PFSK-1 (cell line): Measurements from ENCODE around the gene SRMS. TPM values are rescaled to one million over a fixed set of nuclear protein-coding genes. Genes with fewer than 3 reads are reported as not detected.

Source experiments
- FOXP2 ChIP-seq: optimal IDR thresholded peaks from 2 replicates; pipeline ENCODE3; 2011; ENCODE audit warnings: borderline replicate concordance, control low read depth, inconsistent platforms; ENCODE audit not compliant: insufficient read depth; ENCODE audit errors: extremely low read length, extremely low read depth
- POLR2AphosphoS5 ChIP-seq: IDR thresholded peaks from 2 replicates; pipeline ENCODE4 v1.6.1; 2012; ENCODE audit warnings: low read depth, mild to moderate bottlenecking, control low read depth, low read length, moderate library complexity
- REST ChIP-seq, 2 experiments: IDR thresholded peaks; 2 replicates each; pipeline versions ENCODE4 v1.6.1 to v1.8.0; 2011 to 2012; ENCODE audit warnings: low read depth in 2 of 2, low read length in 2 of 2, control low read depth in 1 of 2, inconsistent platforms in 1 of 2, mild to moderate bottlenecking in 1 of 2, moderate library complexity in 1 of 2; ENCODE audit not compliant: insufficient read depth in 1 of 2
- SIN3A ChIP-seq: IDR thresholded peaks from 2 replicates; pipeline ENCODE4 v1.6.1; 2012; ENCODE audit warnings: mild to moderate bottlenecking, low read length, moderate library complexity, borderline replicate concordance; ENCODE audit not compliant: insufficient read depth
- TAF1 ChIP-seq: IDR thresholded peaks from 2 replicates; pipeline ENCODE4 v1.6.1; 2012; ENCODE audit warnings: low read length, control low read depth, borderline replicate concordance; ENCODE audit not compliant: insufficient read depth
- polyA plus RNA-seq: library from polyadenylated mRNA; unstranded; fragments of >200 nt; gene quantifications from one replicate; pipeline ENCODE4 v1.2.1, GENCODE V29; 2012; ENCODE audit warnings: low read depth, missing spikeins; ENCODE audit not compliant: insufficient read length

SRMS gene, protein sequence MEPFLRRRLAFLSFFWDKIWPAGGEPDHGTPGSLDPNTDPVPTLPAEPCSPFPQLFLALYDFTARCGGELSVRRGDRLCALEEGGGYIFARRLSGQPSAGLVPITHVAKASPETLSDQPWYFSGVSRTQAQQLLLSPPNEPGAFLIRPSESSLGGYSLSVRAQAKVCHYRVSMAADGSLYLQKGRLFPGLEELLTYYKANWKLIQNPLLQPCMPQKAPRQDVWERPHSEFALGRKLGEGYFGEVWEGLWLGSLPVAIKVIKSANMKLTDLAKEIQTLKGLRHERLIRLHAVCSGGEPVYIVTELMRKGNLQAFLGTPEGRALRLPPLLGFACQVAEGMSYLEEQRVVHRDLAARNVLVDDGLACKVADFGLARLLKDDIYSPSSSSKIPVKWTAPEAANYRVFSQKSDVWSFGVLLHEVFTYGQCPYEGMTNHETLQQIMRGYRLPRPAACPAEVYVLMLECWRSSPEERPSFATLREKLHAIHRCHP
- polyA plus RNA-seq: 0.19 TPM

GRCh38 chr20:63547725-63548480, at the start of gene SRMS:
SRMS (minus strand) TSS chr20:63547749; CDS start chr20:63547463, 286 bp downstream.
- TF ChIP-seq SIN3A: no peak
- TF ChIP-seq REST (IDR thresholded peaks at IDR 0.05; ENCODE audit: insufficient read depth in 1 of 2, low read depth in 2 of 2, low read length in 2 of 2): no peak
- TF ChIP-seq TAF1: no peak
- no peak for TF ChIP-seq POLR2AphosphoS5
- TF ChIP-seq FOXP2: no peak

GRCh38 chr20:63596423-63596822, 48.9 kb upstream of the SRMS start:
- TF ChIP-seq FOXP2 (no peak), REST (IDR thresholded peaks at IDR 0.05; ENCODE audit: insufficient read depth in 1 of 2, low read depth in 2 of 2, low read length in 2 of 2) (no peak), POLR2AphosphoS5 (no peak), SIN3A (no peak)

GRCh38 chr20:63595416-63596127, 48.0 kb upstream of the SRMS start:
- TF ChIP-seq TAF1 (no peak), REST (IDR thresholded peaks at IDR 0.05; ENCODE audit: insufficient read depth in 1 of 2, low read depth in 2 of 2, low read length in 2 of 2) (no peak), POLR2AphosphoS5 (no peak), FOXP2 (no peak), SIN3A (no peak)

DNA sequence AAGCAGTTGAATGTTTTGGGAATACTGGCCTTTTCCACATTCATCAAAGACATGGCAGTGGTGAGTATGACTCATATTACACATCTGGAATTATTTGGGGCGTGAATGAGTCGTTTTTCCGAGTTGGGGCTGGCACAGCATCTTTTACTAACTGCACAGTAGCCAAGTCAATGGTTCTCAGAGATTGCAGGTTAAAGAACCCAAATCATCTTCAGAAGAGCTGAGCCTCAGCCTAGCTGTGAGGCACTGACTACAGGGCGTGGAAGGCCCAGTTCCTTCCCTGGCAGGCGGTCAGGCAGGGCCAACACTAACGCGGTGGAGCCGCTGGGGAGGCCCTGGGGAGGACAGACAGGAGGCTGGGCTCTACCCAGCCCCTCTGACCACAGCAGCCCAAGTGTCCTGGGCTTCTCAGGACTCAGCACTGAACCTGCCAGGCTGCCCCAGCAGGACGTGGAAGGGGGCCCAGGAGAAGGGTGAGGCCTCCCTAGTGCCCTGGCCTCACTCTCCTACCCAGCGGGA, 46.6 kb upstream of the SRMS start:
- no peak for TF ChIP-seq POLR2AphosphoS5
- TF ChIP-seq REST (IDR thresholded peaks at IDR 0.05; ENCODE audit: insufficient read depth in 1 of 2, low read depth in 2 of 2, low read length in 2 of 2): no peak
- TF ChIP-seq SIN3A: no peak
- TF ChIP-seq FOXP2: no peak
- no peak for TF ChIP-seq TAF1
